Mucosa of gallbladder (tissue), 1 donor: ENCODE measurements around the gene SRBD1. TPM values are rescaled to one million over a fixed set of nuclear protein-coding genes. Genes with fewer than 3 reads are reported as not detected.

Source experiments
- DNase-seq: peaks from one replicate; pipeline ENCODE4 v3.0.0-alpha.2; 2020; ENCODE audit warnings: low spot score
- total RNA-seq: library from RNA; stranded (reverse); gene quantifications from one replicate; pipeline ENCODE4 v1.2.1, GENCODE V29; 2021
- donor health status: DM: no; HTN: no; CAD: no.

SRBD1 gene, protein sequence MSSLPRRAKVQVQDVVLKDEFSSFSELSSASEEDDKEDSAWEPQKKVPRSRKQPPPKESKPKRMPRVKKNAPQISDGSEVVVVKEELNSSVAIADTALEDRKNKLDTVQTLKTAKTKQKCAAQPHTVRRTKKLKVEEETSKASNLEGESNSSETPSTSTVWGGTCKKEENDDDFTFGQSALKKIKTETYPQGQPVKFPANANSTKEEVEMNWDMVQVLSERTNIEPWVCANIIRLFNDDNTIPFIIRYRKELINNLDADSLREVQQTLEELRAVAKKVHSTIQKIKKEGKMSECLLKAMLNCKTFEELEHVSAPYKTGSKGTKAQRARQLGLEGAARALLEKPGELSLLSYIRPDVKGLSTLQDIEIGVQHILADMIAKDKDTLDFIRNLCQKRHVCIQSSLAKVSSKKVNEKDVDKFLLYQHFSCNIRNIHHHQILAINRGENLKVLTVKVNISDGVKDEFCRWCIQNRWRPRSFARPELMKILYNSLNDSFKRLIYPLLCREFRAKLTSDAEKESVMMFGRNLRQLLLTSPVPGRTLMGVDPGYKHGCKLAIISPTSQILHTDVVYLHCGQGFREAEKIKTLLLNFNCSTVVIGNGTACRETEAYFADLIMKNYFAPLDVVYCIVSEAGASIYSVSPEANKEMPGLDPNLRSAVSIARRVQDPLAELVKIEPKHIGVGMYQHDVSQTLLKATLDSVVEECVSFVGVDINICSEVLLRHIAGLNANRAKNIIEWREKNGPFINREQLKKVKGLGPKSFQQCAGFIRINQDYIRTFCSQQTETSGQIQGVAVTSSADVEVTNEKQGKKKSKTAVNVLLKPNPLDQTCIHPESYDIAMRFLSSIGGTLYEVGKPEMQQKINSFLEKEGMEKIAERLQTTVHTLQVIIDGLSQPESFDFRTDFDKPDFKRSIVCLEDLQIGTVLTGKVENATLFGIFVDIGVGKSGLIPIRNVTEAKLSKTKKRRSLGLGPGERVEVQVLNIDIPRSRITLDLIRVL
- 13.6 TPM for total RNA-seq

DNA sequence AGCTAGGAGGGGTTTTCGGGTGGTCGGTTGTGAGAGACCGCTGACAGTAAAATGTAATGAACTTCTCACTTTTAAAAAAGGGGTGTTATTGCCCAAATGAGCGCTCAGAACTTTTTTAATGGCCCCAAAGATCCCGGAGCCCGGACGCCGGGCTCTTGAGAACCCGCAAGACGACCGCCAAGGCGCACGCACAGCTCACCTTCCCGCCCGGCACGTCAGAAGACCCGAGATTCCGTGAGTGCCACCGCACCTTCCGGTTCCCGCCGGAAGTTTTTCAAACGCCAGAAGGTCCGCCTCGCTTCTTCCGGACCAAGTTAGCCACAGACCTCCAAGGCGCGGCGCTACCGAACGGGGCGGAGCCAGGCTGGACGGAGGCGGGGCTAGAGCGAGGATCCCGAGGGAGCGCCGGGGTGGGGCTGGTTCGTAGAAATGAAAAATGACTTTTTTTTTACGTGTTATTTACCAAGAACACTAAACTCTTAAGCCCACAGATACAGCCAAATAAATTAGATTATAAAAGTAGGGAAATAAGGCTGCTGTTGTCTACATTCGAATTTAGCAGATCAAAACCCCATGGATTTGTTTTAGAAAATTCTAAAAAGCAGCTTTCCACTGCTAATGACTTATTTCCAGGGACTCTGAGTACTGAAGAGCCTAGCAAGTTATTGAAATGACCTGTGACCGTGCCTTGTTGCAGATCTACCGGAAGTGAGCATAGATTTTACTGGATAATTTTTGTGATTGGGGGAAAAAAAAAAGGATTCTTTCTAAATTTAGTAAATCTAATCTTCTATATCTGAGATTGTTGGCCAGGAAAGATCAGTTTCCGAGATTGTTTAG is at the start of gene SRBD1:
Gene SRBD1, minus strand, starts transcription at position 248 of the 840 bp plus-strand sequence. CDS start 5,826 bp downstream, outside the sequence.
- peak; percentile 95 for DNase-seq

GRCh38 chr2:45654250-45654649 is 43.2 kb upstream of the SRBD1 start:
- no peak for DNase-seq

GRCh38 chr2:45653122-45653913 is 42.3 kb upstream of the SRBD1 start:
- DNase-seq = no peak

GRCh38 chr2:45652090-45653031 is 41.3 kb upstream of the SRBD1 start:
- DNase-seq = no peak

DNA sequence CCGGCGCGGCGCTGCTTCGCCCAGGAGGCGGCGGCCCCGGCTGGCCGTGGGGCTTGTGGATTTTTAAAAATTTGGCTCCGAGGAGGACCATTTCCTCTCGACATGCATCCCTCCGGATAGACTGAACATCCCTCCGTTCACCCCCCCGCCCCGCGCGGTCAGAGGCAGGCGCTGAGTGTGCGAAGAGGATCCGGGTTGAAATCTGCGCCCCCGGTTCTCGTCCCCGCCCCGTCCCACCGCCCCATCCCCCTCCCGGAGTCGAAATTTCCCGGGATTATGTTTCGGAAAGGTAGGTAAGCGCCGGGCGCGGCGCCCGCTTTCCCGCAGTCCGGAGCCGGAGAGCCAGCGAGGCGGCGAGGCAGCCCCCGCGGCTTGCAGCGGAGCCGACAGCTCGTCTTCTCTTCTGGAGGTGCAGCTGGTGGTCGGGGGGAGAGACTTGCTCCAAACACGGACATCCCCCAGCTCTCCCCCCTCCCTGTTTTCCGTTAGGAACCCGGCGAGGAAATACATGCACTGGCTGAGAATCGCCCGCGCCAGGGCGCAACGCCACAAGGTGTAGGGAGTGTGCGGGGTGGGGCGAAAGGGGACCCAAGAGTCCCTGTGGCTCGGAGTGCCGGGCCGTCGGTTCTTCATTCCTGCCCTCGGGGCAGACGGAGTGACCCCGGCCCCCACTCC is 40.5 kb upstream of the SRBD1 start, which contains the start of gene PRKCE:
Gene PRKCE, plus strand, starts transcription at position 261 of the 675 bp plus-strand sequence.
- peak; percentile 51 for DNase-seq

- peak; percentile 97 for DNase-seq
These were observed 39.9 kb upstream of the SRBD1 start for GRCh38 chr2:45650851-45651414.

- DNase-seq = peak; percentile 75
These were observed 39.1 kb upstream of the SRBD1 start for GRCh38 chr2:45649858-45650811.

GRCh38 chr2:45649462-45649857 is 38.4 kb upstream of the SRBD1 start:
- no peak for DNase-seq

DNA sequence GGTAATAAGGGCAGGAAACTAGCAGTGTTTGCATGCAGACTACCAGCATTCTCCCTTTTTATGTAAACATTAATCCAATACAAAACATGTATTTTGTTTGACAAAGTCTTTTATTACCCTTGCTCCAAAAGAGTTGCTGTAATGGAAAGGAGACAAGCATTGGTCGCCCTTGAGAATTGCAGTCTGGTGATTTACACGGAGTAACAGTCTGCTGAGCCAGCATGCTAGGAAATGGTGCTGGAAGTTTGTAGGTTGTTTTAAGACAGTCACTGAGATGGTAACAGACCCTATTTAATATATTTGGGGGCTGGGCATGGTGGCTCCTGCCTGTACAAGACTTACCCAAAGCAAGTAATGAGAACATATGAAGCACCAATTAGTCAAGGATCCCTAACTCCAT is 37.6 kb upstream of the SRBD1 start:
- DNase-seq = no peak

DNA sequence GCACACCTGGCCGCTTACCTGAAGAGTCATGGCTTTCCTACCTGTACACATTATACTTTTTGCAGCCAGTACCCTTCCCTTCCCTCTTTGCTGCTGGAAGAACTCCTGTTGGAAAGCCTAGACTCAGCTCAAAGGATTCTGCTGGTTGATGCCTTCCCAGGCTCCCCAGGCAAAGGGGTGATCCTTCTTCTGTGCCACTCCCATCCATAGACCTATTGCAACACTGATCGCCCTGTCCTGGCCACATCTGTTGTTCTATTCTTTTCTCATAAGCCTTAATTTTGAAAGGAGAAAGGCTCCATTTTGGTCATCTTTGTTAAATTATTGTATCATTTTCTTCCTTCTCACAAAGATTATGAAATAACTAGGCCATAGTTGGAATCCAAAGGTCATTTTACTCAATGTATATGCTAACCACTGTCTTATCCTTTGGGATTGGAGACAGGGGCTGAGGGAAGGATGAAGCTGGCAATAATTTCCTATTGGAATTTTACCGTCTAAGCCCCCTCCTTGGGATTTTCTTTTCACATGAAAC is 37.0 kb upstream of the SRBD1 start:
- DNase-seq = no peak

GRCh38 chr2:45647356-45647755 is 36.3 kb upstream of the SRBD1 start:
- no peak for DNase-seq

DNA sequence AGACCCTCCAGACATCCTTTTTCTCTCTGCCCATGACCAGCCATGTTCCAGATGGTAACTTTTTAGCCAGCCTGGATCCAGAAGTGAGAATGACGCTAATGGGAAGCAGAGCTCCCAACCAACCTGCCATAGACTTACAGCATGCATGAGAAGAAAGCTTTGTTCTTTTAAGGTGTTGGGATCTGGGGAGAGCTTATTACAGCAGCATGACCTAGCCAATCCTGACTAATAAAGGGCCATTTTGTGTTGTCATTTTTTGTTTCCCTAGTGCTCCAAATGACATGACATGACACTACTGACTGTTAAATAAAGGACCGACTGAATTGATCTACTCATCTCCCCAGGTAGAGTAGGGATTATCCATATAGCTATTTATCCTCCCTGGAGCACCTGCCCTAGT is 35.2 kb upstream of the SRBD1 start:
- DNase-seq = no peak

DNA sequence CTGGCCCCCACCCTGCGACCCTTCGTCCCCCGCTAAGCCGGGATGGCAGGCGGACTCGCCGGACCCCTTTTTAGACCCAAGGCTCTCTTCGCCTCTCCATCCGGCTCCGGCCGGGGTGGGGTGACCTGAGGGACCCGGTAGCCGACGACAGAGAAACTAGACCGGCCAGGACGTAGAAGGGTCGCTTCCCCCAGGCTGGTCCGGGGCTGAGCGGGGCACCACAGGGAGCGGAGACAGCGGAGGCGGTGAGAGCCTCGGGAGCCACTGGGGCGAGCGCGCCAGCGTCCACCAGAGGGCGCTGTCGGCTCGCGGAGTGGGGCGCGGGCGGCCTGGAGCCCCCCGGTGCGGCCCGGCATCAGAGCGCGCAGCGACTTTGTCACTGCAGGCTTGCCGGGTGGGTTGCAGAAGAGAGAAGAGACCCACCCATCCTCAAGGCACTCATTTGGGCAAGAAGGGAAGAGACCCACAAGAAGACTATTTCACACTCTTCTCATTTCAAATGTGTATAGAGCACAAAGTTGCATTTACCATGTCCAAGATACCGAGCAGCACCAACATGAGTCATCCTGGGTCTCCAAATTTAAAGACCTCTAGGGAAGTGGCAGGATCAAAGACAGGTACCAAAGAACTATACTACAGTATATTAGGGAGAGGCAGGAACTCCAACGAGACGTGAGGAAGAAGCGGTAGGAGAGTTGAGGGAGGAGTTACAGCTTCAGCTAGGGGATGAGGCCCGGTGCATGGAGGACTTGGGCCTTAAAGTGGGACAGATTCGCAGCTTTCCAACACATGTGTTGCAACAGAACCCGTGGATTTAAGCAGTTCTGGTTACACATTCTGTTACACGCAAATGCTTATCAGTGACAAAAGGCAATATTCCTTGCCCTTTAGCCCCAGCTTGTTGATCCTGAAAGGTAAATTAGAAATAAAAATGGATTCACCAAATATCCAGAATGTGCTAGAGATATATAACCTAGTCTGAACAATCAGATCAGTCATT is 32.8 kb upstream of the SRBD1 start:
- peak; percentile 56 for DNase-seq

GRCh38 chr2:45643095-45643494 is 32.0 kb upstream of the SRBD1 start:
- DNase-seq = no peak

DNA sequence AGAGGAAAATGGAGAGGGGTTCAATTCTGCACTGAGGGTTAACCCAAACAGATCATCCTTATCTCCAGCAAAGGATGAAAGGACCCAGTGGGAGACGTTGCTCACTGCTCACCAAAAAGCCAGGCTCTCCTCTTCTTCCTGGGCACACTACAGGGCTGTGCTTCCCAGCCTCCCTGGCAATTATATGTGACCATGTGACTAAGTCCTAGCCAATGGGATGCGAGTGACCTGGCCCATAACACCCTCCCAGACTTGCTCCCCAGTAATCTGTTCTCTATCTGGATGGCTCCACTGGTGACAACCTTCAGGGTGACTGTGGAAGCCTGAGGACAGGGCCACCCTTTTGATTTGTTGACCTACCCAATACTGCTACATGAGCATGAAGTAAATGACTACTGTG is 29.5 kb upstream of the SRBD1 start:
- DNase-seq = no peak

- DNase-seq = no peak
These were observed 26.4 kb upstream of the SRBD1 start for GRCh38 chr2:45637440-45637839.
